Measurements from ENCODE around the gene MICAL1. TPM values are rescaled to one million over a fixed set of nuclear protein-coding genes. Genes with fewer than 3 reads are reported as not detected.

Gene MICAL1
- total RNA-seq, 1 donor from 2014 or later: 34.7 TPM

DNA sequence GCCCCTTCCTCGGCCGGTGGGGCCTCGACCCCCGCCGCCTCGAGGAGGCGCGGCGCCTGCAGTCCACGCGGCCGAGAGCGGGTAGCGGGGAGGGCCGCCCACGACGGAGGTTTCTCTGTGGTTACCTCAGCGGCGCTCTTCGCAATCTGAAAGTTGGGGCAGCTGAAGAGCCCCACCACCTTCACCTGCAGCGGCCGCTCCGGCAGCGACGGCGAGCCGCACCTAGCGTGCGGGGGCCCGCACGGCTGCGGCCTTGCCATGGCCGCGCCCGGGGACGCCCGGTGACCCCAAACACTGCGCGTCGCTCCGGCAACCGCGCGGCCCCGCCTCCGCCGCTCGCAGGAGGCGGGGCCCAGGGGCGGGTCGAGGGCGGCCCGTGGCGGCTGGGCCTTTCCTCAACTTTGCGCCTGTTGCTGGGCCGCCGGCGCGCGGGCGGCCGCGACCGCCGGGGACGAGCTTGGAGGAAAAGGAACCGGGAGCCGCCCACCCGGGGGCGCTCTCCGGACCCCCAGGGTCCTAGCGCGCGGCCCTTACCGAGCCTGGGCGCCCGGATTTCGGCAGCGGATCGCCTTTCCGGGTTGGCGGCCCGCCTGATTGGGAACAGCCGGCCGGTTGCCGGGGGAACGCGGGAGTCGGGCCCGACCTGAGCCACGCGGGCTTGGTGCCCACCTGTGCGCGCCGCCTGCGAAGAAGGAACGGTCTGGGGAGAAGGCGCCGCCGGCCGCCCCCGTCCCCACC lies 15.1 kb downstream of the MICAL1 start, which contains the start of the genes PPIL6 and SMPD2:
TSS of gene PPIL6 (minus strand) at position 298 of the 738 bp plus-strand sequence. CDS start at position 260, 38 bp downstream.
TSS of gene SMPD2 (plus strand) at position 394 of the 738 bp plus-strand sequence. CDS start 398 bp downstream, outside the sequence.
- no peak for DNase-seq (ENCODE audit: extremely low read depth, low read depth, low spot score)

DNA sequence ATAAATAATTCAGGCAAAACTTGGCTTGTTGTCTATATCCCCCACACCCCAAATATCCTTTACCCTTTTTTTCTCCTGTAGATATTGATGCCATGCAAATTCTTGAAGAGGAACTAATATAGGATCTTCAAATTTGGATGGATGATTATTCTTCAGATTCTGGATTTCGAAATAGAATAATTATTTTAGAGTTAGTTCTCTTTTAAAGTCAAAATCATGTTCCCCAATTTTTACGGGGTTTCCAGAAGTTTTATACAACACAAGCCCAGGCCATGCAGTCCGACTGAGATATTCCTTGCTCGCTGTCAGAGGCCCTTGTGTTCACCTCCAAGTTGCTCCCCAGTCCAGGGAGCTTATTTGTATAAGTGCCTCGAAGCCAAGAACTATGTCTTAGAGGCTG lies 19.5 kb downstream of the MICAL1 start:
- DNase-seq (ENCODE audit: extremely low read depth, low read depth, low spot score): no peak

DNA sequence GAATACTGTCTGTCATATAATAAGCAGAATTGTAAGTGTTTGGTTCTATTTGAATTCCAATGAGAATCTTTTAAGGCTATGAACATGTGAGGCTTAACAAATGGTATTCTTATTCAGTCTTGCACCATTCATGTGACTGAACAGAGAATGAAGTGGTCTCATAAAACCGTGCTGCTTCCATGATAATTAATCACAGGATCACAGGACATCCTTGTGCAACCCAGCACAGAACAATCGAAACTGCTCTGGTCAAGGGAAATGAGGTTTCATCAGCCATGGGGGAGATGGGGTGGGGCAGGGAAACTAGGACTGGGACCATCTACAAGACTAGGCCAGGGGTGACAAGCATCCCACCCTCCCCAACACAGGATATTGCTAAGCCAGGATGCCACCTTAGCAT lies 21.1 kb downstream of the MICAL1 start:
- DNase-seq (ENCODE audit: extremely low read depth, low read depth, low spot score): no peak

DNA sequence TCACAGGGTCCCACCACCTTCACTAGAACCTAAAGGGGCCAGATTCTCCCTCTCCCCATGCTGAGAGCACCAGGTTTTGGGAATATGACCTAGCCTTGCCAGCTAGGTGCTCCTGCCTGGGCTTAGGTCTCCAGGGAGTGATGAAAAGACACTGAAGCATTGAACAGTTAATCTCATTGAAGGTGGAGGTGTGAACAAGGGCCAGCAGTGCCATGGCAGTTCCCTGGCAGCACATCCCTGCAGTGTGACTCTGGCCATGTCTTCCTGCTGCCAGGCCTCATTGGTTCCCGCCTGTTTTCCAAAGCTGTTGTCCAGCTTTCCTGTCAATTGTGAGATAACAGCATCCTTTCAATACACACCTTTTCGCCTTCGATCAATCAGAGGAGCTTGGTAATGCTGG lies 26.1 kb downstream of the MICAL1 start:
- no peak for DNase-seq (ENCODE audit: extremely low read depth, low read depth, low spot score)

DNA sequence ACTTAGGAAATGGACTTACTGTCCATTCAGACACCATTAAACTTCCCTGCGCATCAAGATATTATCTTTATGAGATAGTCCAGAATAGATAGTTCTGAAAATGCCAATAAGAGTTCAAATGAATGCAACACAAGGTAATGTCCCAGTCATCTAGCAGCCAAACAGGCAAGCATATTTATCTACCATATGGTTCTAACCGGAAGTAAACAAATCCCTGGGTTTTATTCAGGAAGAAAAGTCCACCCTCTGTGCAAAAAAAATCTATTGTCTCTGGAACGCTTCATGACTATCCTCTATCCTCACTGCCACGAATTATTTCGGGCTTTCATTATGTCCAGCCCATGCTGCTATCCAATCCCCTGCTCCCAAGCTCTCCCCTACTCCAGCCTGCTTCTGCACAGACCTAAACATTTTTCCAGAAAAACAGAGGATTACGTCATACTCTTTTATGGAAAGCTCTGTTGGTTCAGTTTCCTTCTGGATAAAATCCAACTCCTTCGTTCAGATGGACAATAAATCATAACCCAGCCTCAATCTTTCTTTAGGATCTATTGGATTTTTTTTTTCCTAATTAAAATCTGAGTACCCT lies 26.6 kb downstream of the MICAL1 start:
- no peak for DNase-seq (ENCODE audit: extremely low read depth, low read depth, low spot score)

DNA sequence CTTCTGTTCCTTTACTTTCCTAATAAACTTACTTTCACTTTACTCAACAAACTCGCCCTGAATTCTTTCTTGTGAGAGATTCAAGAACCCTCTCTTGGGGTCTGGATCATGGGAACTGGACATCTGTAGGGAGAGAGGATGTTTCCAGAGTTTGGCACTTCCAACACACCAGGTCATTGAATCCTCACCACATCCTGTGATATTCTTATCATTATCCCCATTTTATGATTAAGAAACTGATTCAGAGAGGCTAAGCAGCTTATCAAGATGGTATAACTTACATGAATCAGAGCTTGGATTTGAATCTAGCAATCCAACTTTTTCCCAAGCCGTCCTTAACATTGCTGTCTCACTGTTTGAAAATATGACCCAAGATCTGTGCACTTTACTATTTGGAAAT lies 30.6 kb downstream of the MICAL1 start:
- DNase-seq (ENCODE audit: extremely low read depth, low read depth, low spot score): no peak

DNA sequence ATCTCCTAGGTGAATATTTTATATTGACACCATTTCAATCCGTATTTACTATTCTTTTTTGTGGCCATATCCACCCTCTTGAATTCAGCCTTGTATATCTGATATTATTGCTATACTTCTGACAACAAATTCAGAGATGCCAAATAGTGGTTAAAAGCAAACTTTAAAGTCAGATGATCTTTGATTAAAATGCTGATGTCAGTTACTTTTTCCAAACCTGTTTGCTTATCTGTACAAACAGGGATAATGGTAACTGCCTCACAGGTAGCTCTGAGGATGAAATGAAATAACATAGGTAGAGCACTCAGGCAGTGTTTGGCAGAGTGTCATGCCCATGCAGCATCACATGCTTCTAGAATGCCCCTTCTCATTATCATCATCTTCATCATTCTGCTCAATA lies 34.4 kb downstream of the MICAL1 start:
- no peak for DNase-seq (ENCODE audit: extremely low read depth, low read depth, low spot score)

DNA sequence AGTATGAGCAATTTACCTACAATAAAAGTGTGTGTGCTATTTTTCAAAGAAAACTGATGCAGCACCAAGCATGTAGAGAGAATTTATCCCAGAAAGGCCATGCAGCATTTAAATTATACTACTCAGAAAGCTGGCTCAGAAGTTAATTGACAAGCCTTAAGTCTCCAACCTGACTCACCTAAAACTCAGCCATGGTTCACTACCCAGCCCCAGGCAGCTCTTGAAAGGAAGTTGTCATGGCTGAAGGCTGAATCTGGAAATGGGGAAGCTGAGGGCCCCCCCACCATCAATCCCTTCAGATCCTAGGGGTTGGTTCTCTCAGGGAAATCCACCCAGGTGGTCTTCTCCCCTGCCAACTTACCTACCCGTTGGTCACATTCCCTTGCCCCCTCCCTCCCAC lies 34.8 kb downstream of the MICAL1 start:
- no peak for DNase-seq (ENCODE audit: extremely low read depth, low read depth, low spot score)

DNA sequence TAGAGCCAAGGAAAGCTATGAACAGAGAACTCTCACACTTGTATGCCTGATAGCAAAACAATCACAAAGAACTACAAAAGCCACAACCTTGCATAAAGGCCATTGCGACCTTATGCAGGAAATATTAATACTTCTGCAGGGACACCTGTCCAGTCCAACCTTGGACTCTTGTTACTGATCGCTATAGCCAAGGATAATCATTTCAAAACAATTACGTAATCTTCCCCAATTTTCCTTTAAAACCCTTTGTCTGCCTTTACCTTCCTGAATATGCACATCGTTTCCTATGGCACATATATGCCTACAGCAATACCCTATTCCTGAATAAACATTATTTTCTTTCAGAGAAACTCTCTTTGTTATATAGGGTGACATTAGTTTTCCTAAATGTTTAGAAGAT lies 37.9 kb downstream of the MICAL1 start:
- DNase-seq (ENCODE audit: extremely low read depth, low read depth, low spot score): no peak

DNA sequence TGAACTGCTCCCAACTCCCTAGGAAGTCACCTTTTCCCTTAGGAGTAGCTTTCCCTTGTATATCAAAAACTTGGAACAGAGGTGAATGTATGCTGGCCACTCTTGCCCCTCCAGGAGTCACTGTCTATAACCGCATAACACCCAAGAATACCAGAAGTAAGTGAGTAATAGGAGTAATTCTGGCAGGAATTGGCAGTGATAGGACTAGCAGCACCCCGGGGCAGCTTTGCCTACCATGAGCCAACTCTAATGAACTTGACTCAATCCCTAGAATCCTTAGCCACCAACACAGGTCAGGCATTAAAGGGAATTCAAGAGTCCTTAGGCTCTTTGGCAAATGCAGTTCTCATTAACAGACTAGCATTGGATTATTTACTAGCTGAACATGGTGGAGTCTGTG lies 44.5 kb downstream of the MICAL1 start:
- DNase-seq (ENCODE audit: extremely low read depth, low read depth, low spot score): no peak

DNA sequence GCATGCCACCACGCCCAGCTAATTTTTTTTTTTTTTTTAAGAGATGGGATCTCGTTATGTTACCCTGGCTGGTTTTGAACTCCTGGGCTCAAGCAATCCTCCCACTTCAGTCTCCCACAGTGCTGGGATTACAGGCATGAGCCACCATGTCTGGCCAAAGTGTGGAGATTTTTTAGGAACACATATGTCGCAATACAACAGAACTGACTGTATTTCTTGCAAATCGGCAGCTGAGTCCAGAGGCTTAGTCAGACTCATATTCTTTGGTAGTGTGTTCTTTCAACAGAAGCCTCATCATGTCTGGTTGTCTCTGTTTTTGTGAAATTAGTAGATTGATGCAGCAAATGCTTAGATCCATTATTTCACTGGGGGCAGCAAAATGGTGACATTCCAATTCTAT lies 49.4 kb downstream of the MICAL1 start:
- no peak for DNase-seq (ENCODE audit: extremely low read depth, low read depth, low spot score)

DNA sequence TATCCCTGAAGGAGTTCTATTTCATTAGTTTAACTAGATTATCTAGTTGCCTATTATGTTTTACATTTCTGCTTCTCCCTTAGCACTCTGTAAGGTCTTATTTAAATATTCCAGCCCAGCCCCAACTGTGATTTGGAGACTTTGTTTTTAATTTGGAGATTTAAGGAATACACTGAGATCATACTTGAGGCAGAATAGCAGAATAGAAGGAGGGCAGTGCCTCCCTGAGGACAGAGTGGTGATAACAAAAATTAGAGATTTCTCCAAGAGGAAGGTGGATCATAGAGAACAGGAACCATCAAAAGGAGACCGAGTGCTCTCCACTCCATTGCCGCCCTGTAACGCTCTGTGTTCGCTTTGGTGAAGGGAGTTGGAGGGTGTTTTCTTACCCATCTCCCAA lies 58.6 kb downstream of the MICAL1 start:
- no peak for DNase-seq (ENCODE audit: extremely low read depth, low read depth, low spot score)

DNA sequence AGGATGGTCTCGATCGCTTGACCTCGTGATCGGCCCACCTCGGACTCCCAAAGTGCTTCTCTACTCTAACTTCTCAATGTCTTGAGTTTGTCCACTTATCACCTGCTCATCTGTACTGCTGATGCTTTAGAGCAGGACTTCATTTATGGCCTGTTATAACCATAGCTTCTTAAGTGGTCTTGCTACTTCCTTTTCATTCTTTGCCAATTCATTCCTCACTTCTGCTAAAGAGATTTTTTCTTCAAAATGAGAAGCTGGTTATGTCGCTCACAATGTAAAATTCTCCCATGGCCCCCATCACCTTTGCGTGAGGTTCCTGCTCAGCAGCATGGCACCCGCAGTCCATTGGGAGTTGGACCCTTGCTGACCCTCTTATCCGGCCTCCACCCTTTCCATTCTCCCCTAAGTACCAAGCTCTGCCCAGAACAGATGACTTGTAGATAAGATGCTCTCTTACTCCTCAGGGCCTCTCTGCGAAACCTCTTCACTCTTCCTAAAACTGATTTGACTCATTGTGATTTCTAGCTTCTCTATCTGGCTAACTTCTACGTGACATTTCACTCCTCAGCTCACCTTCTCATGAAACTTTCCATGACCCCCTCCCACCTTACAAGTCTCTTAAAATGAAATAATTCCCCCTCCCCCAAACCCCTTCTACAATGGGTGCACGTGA lies 59.4 kb downstream of the MICAL1 start:
- DNase-seq (ENCODE audit: extremely low read depth, low read depth, low spot score): no peak

Other genes starting within 250 kb of the MICAL1 start
- gene CD164, start 73.3 kb downstream of the MICAL1 start, total RNA-seq: 141 and 163 TPM in 2 replicates
- 0.15 and 0.58 TPM in 2 replicates for gene PPIL6, start 15.1 kb downstream of the MICAL1 start, total RNA-seq
- 6.9 and 7.1 TPM in 2 replicates for gene SMPD2, start 15.0 kb downstream of the MICAL1 start, total RNA-seq
- gene ZBTB24, start 27.4 kb upstream of the MICAL1 start, total RNA-seq: 4.9 and 5.5 TPM in 2 replicates
- 2.7 and 11.2 TPM in 2 replicates for gene AK9, start 235.4 kb upstream of the MICAL1 start, total RNA-seq
- gene FIG4, start 235.5 kb upstream of the MICAL1 start, total RNA-seq: 12.8 and 18.9 TPM in 2 replicates

Measured in glomerular endothelial cell (primary cell).